ENCODE results near the gene PCDHGC5. TPM values are rescaled to one million over a fixed set of nuclear protein-coding genes. Genes with fewer than 3 reads are reported as not detected.

PCDHGC5 gene
- total and polyA plus RNA-seq, 2 donors (not counting 3 experiments of a cell fraction or from before 2014, with no cell fraction given): 0.21 to 1.2 TPM

GRCh38 chr5:141519605-141520565, 31.0 kb downstream of the PCDHGC5 start:
- Histone ChIP-seq H3K4me3 (replicated peaks in 1 of 3; ENCODE audit: insufficient read depth in 1 of 3, low read depth in 1 of 3, low read length in 3 of 3) (no peak overlapping the region), H4K20me1 (replicated peaks; ENCODE audit: control insufficient read depth, extremely low read depth, insufficient read depth, low read length) (no peaks in the 10 kb centered on the region), H3K9ac (replicated peaks; ENCODE audit: extremely low read depth, insufficient read depth, low read length) (no peak overlapping the region), H3K27me3 (ENCODE audit: control insufficient read depth in 2 of 2, insufficient read depth in 2 of 2, low read length in 2 of 2) (no peaks in the 10 kb centered on the region), H3K9me3 (replicated peaks; ENCODE audit: control insufficient read depth, insufficient read depth, low read length) (no peaks in the 10 kb centered on the region), H2AFZ (ENCODE audit: low read depth, low read length) (no peak overlapping the region), H3K36me3 (ENCODE audit: control insufficient read depth in 2 of 2, extremely low read depth in 1 of 2, insufficient read depth in 2 of 2, low read length in 2 of 2) (peaks cover 5 to 10% of the 10 kb centered on the region in 2 experiments), H3K4me2 (ENCODE audit: insufficient read depth, low read length) (no peak overlapping the region), H3K79me2 (ENCODE audit: control insufficient read depth, insufficient read depth, low read length) (no peaks in the 10 kb centered on the region), H3K4me1 (ENCODE audit: control insufficient read depth, extremely low read depth, insufficient read depth, low read length) (peaks cover 29% of the 10 kb centered on the region), H3K27ac (ENCODE audit: insufficient read depth, low read depth, low read length) (no peak overlapping the region), H3K9me1 (replicated peaks; ENCODE audit: control insufficient read depth, extremely low read depth, insufficient read depth, low read length) (no peaks in the 10 kb centered on the region)
- TF ChIP-seq EZH2 (IDR thresholded peaks at IDR 0.05; ENCODE audit: borderline replicate concordance, low read depth, low read length, severe bottlenecking) (no peak), GATA2 (IDR thresholded peaks at IDR 0.05; ENCODE audit: insufficient read depth, insufficient read length, low read depth, low read length) (no peak), POLR2A (IDR thresholded peaks at IDR 0.05; ENCODE audit: low read depth, low read length) (no peak), POLR2AphosphoS5 (IDR thresholded peaks at IDR 0.05; ENCODE audit: insufficient read depth, low read depth, low read length) (no peak), JUN (IDR thresholded peaks at IDR 0.05; ENCODE audit: borderline replicate concordance, insufficient read depth, insufficient read length, low read depth) (no peak), FOS (IDR thresholded peaks at IDR 0.05; ENCODE audit: borderline replicate concordance, insufficient read depth, low read length) (no peak), MYC (IDR thresholded peaks at IDR 0.05; ENCODE audit: low read depth, low read length) (no peak)
- TF ChIP-seq, protein P1, sequence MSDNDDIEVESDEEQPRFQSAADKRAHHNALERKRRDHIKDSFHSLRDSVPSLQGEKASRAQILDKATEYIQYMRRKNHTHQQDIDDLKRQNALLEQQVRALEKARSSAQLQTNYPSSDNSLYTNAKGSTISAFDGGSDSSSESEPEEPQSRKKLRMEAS (IDR thresholded peaks at IDR 0.05; ENCODE audit: insufficient read depth, insufficient read length): no peak
- TF ChIP-seq, protein P2, sequence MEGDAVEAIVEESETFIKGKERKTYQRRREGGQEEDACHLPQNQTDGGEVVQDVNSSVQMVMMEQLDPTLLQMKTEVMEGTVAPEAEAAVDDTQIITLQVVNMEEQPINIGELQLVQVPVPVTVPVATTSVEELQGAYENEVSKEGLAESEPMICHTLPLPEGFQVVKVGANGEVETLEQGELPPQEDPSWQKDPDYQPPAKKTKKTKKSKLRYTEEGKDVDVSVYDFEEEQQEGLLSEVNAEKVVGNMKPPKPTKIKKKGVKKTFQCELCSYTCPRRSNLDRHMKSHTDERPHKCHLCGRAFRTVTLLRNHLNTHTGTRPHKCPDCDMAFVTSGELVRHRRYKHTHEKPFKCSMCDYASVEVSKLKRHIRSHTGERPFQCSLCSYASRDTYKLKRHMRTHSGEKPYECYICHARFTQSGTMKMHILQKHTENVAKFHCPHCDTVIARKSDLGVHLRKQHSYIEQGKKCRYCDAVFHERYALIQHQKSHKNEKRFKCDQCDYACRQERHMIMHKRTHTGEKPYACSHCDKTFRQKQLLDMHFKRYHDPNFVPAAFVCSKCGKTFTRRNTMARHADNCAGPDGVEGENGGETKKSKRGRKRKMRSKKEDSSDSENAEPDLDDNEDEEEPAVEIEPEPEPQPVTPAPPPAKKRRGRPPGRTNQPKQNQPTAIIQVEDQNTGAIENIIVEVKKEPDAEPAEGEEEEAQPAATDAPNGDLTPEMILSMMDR (IDR thresholded peaks at IDR 0.05; ENCODE audit: extremely low read depth in 1 of 2, insufficient read depth in 1 of 2, low read depth in 1 of 2, low read length in 2 of 2): no peak
- FAIRE-seq: no peak
- intact Hi-C loops (cut with micrococcal nuclease): loop anchor here (5.0 kb wide), 1 partner anchor 183 kb away; the partner anchor contains the start of gene PCDHGA2
- dilution Hi-C loops (cut with MboI; ENCODE audit: extremely low pct_ligation_motif_present, low sequenced_read_pairs): no loop called here
- BruUV-seq (replicated peaks): no TSS peak
- POLR2A ChIA-PET: no interaction called here
- no peak for DNase-seq (ENCODE audit: low read depth, low spot score)
- CTCF ChIA-PET: interaction anchor here (1.3 to 10.9 kb wide), 5 partner anchors 36 to 117 kb away, joined by 4 to 308 read pairs (median 4); partner anchors contain the start of genes PCDHGA11, PCDHGA12 and PCDHGA9
